Measurements from ENCODE around the gene SCO2. TPM values are rescaled to one million over a fixed set of nuclear protein-coding genes. Genes with fewer than 3 reads are reported as not detected.

The SCO2 gene
- total and polyA plus RNA-seq, 2 of the 13 experiments (the other 11 are each of a cell fraction or from before 2014, with no cell fraction given): 0.32 to 3.7 TPM

GRCh38 chr22:50529897-50530579 is 4.6 kb upstream of the SCO2 start, which contains the start of gene TYMP (continued):
- TF ChIP-seq MLXIP (CRISPR knock-in tag; IDR thresholded peaks at IDR 0.05; ENCODE audit: borderline replicate concordance) (0 out of 2 replicates have a peak, but pooled peaks have one; percentile 61), ZNF570 (CRISPR knock-in tag; IDR thresholded peaks at IDR 0.05; ENCODE audit: borderline replicate concordance) (no peak), ONECUT2 (CRISPR knock-in tag; IDR thresholded peaks at IDR 0.05) (peak; percentile 64; the same call in 1 of the 2 replicates), KLF15 (CRISPR knock-in tag; IDR thresholded peaks at IDR 0.05; ENCODE audit: borderline replicate concordance) (no peak), SSRP1 (CRISPR knock-in tag; IDR thresholded peaks at IDR 0.05) (no peak), KAT7 (CRISPR knock-in tag; IDR thresholded peaks at IDR 0.05; ENCODE audit: borderline replicate concordance) (no peak), ZBTB40 (IDR thresholded peaks at IDR 0.05) (no peak), ZBTB40 (CRISPR knock-in tag; IDR thresholded peaks at IDR 0.05) (peak; percentile 39; the same call in 1 of the 2 replicates), TBX2 (CRISPR knock-in tag; IDR thresholded peaks at IDR 0.05; ENCODE audit: borderline replicate concordance) (peak; percentile 48), SMAD9 (CRISPR knock-in tag; IDR thresholded peaks at IDR 0.05) (no peak), HNF1B (CRISPR knock-in tag; IDR thresholded peaks at IDR 0.05) (no peak), SNAI1 (CRISPR knock-in tag; IDR thresholded peaks at IDR 0.05; ENCODE audit: borderline replicate concordance) (no peak), ATF1 (CRISPR knock-in tag; IDR thresholded peaks at IDR 0.05) (no peak), ARNT2 (CRISPR knock-in tag; IDR thresholded peaks at IDR 0.05; ENCODE audit: low read depth) (0 out of 2 replicates have a peak, but pooled peaks have one; percentile 43), TMF1 (CRISPR knock-in tag; IDR thresholded peaks at IDR 0.05; ENCODE audit: low read depth) (no peak; the same call in 1 of the 2 replicates)

All from HepG2 (cell line).